GM12878 (cell line): Measurements from ENCODE around the gene SENP3. TPM values are rescaled to one million over a fixed set of nuclear protein-coding genes. Genes with fewer than 3 reads are reported as not detected.

ENCODE experiments used
- BCLAF1 ChIP-seq: fragments of 450-650 bp; IDR thresholded peaks from 2 replicates; pipeline ENCODE4 v1.6.1; 2017; ENCODE audit warnings: antibody characterized with exemption, mild to moderate bottlenecking, moderate library complexity
- BHLHE40 ChIP-seq, 2 experiments: fragments of 450-650 bp in 1 of 2; IDR thresholded peaks; 2 replicates each; pipeline ENCODE4 v1.6.1; 2011 to 2017; ENCODE audit warnings: low read depth in 2 of 2, borderline replicate concordance in 1 of 2, improper control_type of control experiment in 1 of 2, low read length in 1 of 2, mild to moderate bottlenecking in 1 of 2
- CBX5 ChIP-seq: sonication (generic); IDR thresholded peaks from 2 replicates; pipeline ENCODE4 v1.6.1; 2016; ENCODE audit warnings: low read depth, moderate library complexity, mild to moderate bottlenecking, inconsistent platforms
- CHD1 ChIP-seq: IDR thresholded peaks from 2 replicates; pipeline ENCODE4 v1.6.1; 2012; ENCODE audit warnings: low read depth, low read length, improper control_type of control experiment
- ESRRA ChIP-seq: IDR thresholded peaks from 2 replicates; pipeline ENCODE4 v1.6.1; 2012; ENCODE audit warnings: mild to moderate bottlenecking, low read length, improper control_type of control experiment
- FOXK2 ChIP-seq: fragments of 450-650 bp; IDR thresholded peaks from 2 replicates; pipeline ENCODE4 v1.6.1; 2017; ENCODE audit warnings: mild to moderate bottlenecking, moderate library complexity
- FOXM1 ChIP-seq: IDR thresholded peaks from 2 replicates; pipeline ENCODE4 v1.6.1; 2012; ENCODE audit warnings: low read depth, mild to moderate bottlenecking, inconsistent platforms, low read length, moderate library complexity
- MTA2 ChIP-seq: fragments of 450-650 bp; IDR thresholded peaks from 2 replicates; pipeline ENCODE4 v1.6.1; 2016; ENCODE audit warnings: low read depth, mild to moderate bottlenecking, moderate library complexity
- MXI1 ChIP-seq: fragments of 150-350 bp; IDR thresholded peaks from 2 replicates; pipeline ENCODE4 v1.6.1; 2011; ENCODE audit warnings: low read depth, mild to moderate bottlenecking, inconsistent platforms, low read length, improper control_type of control experiment
- NFIC ChIP-seq: IDR thresholded peaks from 2 replicates; pipeline ENCODE4 v1.6.1; 2012; ENCODE audit warnings: low read depth, mild to moderate bottlenecking, inconsistent platforms, low read length, moderate library complexity
- NR2F1 ChIP-seq: fragments of 450-650 bp; conservative IDR thresholded peaks from 2 replicates; pipeline ENCODE4 v1.6.1; 2017; ENCODE audit warnings: mild to moderate bottlenecking
- SP1 ChIP-seq: IDR thresholded peaks from one replicate; pipeline ENCODE4 v1.6.1; 2011; ENCODE audit warnings: low read depth, low read length
- SUZ12 ChIP-seq: fragments of 200-600 bp; sonication (generic); IDR thresholded peaks from one replicate; pipeline ENCODE4 v1.6.1; 2018; ENCODE audit warnings: antibody characterized with exemption, mild to moderate bottlenecking; ENCODE audit not compliant: unreplicated experiment
- TCF12 ChIP-seq: IDR thresholded peaks from 2 replicates; pipeline ENCODE4 v1.6.1; 2011; ENCODE audit warnings: low read depth, mild to moderate bottlenecking, low read length
- TCF3 ChIP-seq: IDR thresholded peaks from 2 replicates; pipeline ENCODE4 v1.6.1; 2012; ENCODE audit warnings: low read depth, mild to moderate bottlenecking, low read length, borderline replicate concordance; ENCODE audit not compliant: insufficient read depth
- YBX1 ChIP-seq: fragments of 450-650 bp; IDR thresholded peaks from 2 replicates; pipeline ENCODE4 v1.6.1; 2016; ENCODE audit warnings: antibody characterized with exemption
- ZBTB40 ChIP-seq: fragments of 450-650 bp; IDR thresholded peaks from 2 replicates; pipeline ENCODE4 v1.6.1; 2016; ENCODE audit warnings: mild to moderate bottlenecking, moderate library complexity, borderline replicate concordance
- ZNF687 ChIP-seq: fragments of 450-650 bp; IDR thresholded peaks from 2 replicates; pipeline ENCODE4 v1.6.1; 2017; ENCODE audit warnings: mild to moderate bottlenecking, moderate library complexity
- polyA plus RNA-seq, 11 experiments: library from polyadenylated mRNA; depleted of rRNA in 4 of 11; unstranded in 6 of 11; stranded (reverse) in 5 of 11; fragments of >200 nt; fragmentation: Nextera tagmentation in 4 of 11; fragmentation: Illumina TruSeq in 1 of 11; extraction: Ambion mirVana in 4 of 11; extraction: Trizol in 1 of 11; gene quantifications; 1 replicate in 1 of 11; 2 replicates in 10 of 11; pipeline versions ENCODE4 v1.2.1 to v1.2.3, GENCODE V29; 2011 to 2016; ENCODE audit warnings: inconsistent platforms in 2 of 11, missing spikeins in 2 of 11, low read depth in 1 of 11
- total RNA-seq, 4 experiments: library from RNA; depleted of rRNA in 3 of 4; stranded (reverse); fragments of >200 nt in 3 of 4; fragmentation: Illumina TruSeq in 1 of 4; extraction: Trizol in 1 of 4; gene quantifications; 2 replicates each; pipeline versions ENCODE4 v1.2.1 to v1.2.3, GENCODE V29; 2013 to 2021

SENP3 gene
- total and polyA plus RNA-seq, 10 of the 15 experiments (the other 5 are each of a cell fraction or from before 2014, with no cell fraction given) = 1.8 to 113 (median 72.3) TPM

GRCh38 chr17:7557775-7558543, 3.8 kb upstream of the SENP3 start (continued):
- TF ChIP-seq ZBTB40 (no peak), CHD1 (no peak), SP1 (no peak), SUZ12 (no peak), BHLHE40 (IDR thresholded peaks at IDR 0.05; ENCODE audit: borderline replicate concordance in 1 of 2, low read depth in 2 of 2, low read length in 1 of 2) (peak in 1 of 2 experiments; percentile 76; a peak in 3 of 4 replicates), YBX1 (no peak), TCF3 (peak; percentile 63; the same call in 1 of the 2 replicates), NR2F1 (peak; percentile 22; the same call in 1 of the 2 replicates), MTA2 (peak; percentile 42; the same call in 1 of the 2 replicates), ESRRA (no peak), CBX5 (no peak), FOXK2 (no peak), TCF12 (0 out of 2 replicates have a peak, but pooled peaks have one; percentile 57), FOXM1 (no peak), BCLAF1 (no peak), MXI1 (peak; percentile 36; the same call in 1 of the 2 replicates), NFIC (no peak), ZNF687 (peak; percentile 86)
